A673 (cell line): ENCODE data around the gene TRPM3.

Experiments
- CTCF ChIP-seq: fragments of 300-800, 200-600 bp; sonication (generic); conservative IDR thresholded peaks from 2 replicates; pipeline ENCODE4 v1.5.1; 2017; ENCODE audit warnings: low read depth, mild to moderate bottlenecking, antibody characterized with exemption, low read length, moderate library complexity, mixed read lengths
- EZH2 ChIP-seq: fragments of 200-600 bp; sonication (generic); IDR thresholded peaks from 2 replicates; pipeline ENCODE4 v1.6.1; 2017; ENCODE audit warnings: borderline replicate concordance, low read depth, mild to moderate bottlenecking, mixed read lengths, antibody characterized with exemption, low read length; ENCODE audit not compliant: poor library complexity, severe bottlenecking

- TF ChIP-seq CTCF (no peak), EZH2 (no peak)
These were observed 219.2 kb downstream of the TRPM3 start for GRCh38 chr9:70902171-70902570.
